A673 (cell line): ENCODE results near the gene HLA-DQA1. TPM values are rescaled to one million over a fixed set of nuclear protein-coding genes. Genes with fewer than 3 reads are reported as not detected.

Source experiments
- BruUV-seq: library from RNA; stranded (reverse); fragments of 400-500 nt; replicated peaks from 2 replicates; lab custom pipeline; 2021; lab: Mats Ljungman, UMichigan
- CTCF ChIA-PET: fragments of 300-600 bp; sonication (Branson Sonifier 250); formaldehyde crosslinking; loops from one replicate; lab custom pipeline; 2022; ENCODE audit warnings: antibody characterized with exemption; lab: Charles Lee
- POLR2A ChIA-PET: fragments of 300-600 bp; sonication (Branson Sonifier 250); formaldehyde crosslinking; loops from one replicate; lab custom pipeline; 2022; ENCODE audit warnings: antibody characterized with exemption; ENCODE audit not compliant: low non-redundant PET; lab: Charles Lee
- DNase-seq: peaks from one replicate; pipeline ENCODE4 v3.0.0-alpha.2; 2015; ENCODE audit warnings: low spot score
- H3K27ac ChIP-seq: fragments of 200-600 bp; sonication (generic); 2 replicates; pipeline ENCODE4 v1.5.1; 2016; ENCODE audit warnings: mixed run types, low read depth, mild to moderate bottlenecking, mixed read lengths, antibody characterized with exemption, low read length; ENCODE audit not compliant: poor library complexity, severe bottlenecking
- H3K27me3 ChIP-seq: fragments of 200-600 bp; sonication (generic); replicated peaks from 2 replicates; pipeline ENCODE4 v1.6.1; 2017; ENCODE audit warnings: mixed run types, low read depth, mild to moderate bottlenecking, mixed read lengths, antibody characterized with exemption, low read length; ENCODE audit not compliant: insufficient read depth, poor library complexity
- H3K36me3 ChIP-seq: fragments of 200-600 bp; sonication (generic); 2 replicates; pipeline ENCODE4 v1.6.1; 2016; ENCODE audit warnings: mixed run types, mild to moderate bottlenecking, mixed read lengths, antibody characterized with exemption, low read length; ENCODE audit not compliant: insufficient read depth, poor library complexity, severe bottlenecking
- H3K4me1 ChIP-seq: fragments of 200-600 bp; sonication (generic); 2 replicates; pipeline ENCODE4 v1.6.1; 2017; ENCODE audit warnings: mixed run types, mild to moderate bottlenecking, mixed read lengths, antibody characterized with exemption, low read length; ENCODE audit not compliant: insufficient read depth, poor library complexity, severe bottlenecking
- H3K4me3 ChIP-seq: fragments of 200-600 bp; sonication (generic); 2 replicates; pipeline ENCODE4 v1.5.1; 2016; ENCODE audit warnings: low read depth, mixed run types, mild to moderate bottlenecking, mixed read lengths, low read length; ENCODE audit not compliant: poor library complexity, severe bottlenecking
- H3K9me3 ChIP-seq: fragments of 200-600 bp; sonication (generic); 2 replicates; pipeline ENCODE4 v1.6.1; 2016; ENCODE audit warnings: mixed run types, low read depth, mild to moderate bottlenecking, mixed read lengths, antibody characterized with exemption, low read length; ENCODE audit not compliant: poor library complexity, severe bottlenecking
- EZH2 ChIP-seq: fragments of 200-600 bp; sonication (generic); IDR thresholded peaks from 2 replicates; pipeline ENCODE4 v1.6.1; 2017; ENCODE audit warnings: borderline replicate concordance, low read depth, mild to moderate bottlenecking, mixed read lengths, antibody characterized with exemption, low read length; ENCODE audit not compliant: poor library complexity, severe bottlenecking
- intact Hi-C: fragments of 100-400 bp; cut with micrococcal nuclease; formaldehyde crosslinking; loops from one replicate; pipeline ENCODE4 v1.10.0; 2022; ENCODE audit not compliant: unreplicated experiment
- total RNA-seq: library from RNA; stranded (reverse); gene quantifications from 2 replicates; pipeline ENCODE4 v1.2.3, GENCODE V29; 2021
- TF ChIP-seq, protein P1 (sequence below): fragments of 300-800, 200-600 bp; sonication (generic); conservative IDR thresholded peaks from 2 replicates; pipeline ENCODE4 v1.5.1; 2017; ENCODE audit warnings: low read depth, mild to moderate bottlenecking, antibody characterized with exemption, low read length, moderate library complexity, mixed read lengths

The HLA-DQA1 gene
- total RNA-seq, 1 experiment from 2014 or later, result not detected

DNA sequence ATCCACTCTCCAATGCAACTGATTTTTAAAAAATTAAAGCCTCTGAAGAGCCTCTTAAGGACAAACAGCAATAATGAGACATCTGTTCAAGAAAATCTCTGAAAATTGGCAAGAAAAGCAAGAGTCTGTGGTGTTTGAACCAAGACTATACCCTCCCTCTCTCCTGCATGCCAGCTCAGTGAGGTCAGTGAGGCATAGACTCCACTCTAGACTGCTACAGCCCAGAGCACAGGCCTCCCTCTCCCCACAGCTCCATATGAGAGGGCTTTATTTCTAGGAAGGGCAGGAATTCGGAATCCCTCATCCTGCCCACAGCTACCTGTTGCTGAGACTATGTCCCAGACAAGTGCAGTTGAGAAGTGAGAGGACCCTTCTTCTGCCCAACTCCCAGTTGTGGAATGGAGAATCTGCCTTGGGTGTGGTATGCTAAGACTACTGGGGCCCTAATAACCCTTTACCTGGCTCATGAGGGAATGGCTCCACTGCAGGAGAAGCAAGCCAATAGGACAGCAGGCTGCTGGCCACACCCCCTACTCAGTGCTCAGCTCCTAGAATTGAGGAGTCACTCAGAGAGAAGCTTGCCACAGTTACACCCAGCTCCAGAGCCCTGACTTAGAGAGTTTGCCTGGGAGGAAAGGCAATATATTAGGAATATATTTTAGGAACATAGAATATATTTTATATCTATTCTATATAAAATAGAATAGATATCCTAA is 22.7 kb upstream of the HLA-DQA1 start:
- H3K4me1 ChIP-seq, result no peaks in the 10 kb centered on the region
- no TSS peak for BruUV-seq
- H3K4me3 ChIP-seq, result no peak overlapping the region
- TF ChIP-seq EZH2, result no peak
- TF ChIP-seq, protein P1, sequence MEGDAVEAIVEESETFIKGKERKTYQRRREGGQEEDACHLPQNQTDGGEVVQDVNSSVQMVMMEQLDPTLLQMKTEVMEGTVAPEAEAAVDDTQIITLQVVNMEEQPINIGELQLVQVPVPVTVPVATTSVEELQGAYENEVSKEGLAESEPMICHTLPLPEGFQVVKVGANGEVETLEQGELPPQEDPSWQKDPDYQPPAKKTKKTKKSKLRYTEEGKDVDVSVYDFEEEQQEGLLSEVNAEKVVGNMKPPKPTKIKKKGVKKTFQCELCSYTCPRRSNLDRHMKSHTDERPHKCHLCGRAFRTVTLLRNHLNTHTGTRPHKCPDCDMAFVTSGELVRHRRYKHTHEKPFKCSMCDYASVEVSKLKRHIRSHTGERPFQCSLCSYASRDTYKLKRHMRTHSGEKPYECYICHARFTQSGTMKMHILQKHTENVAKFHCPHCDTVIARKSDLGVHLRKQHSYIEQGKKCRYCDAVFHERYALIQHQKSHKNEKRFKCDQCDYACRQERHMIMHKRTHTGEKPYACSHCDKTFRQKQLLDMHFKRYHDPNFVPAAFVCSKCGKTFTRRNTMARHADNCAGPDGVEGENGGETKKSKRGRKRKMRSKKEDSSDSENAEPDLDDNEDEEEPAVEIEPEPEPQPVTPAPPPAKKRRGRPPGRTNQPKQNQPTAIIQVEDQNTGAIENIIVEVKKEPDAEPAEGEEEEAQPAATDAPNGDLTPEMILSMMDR, result no peak
- no peaks in the 10 kb centered on the region for H3K27me3 ChIP-seq
- H3K27ac ChIP-seq, result no peak overlapping the region
- ChIA-PET CTCF (no interaction called here), POLR2A (no interaction called here)
- no peak for DNase-seq
- no peaks in the 10 kb centered on the region for H3K36me3 ChIP-seq
- intact Hi-C loops, result no loop called here
- H3K9me3 ChIP-seq, result no peaks in the 10 kb centered on the region

DNA sequence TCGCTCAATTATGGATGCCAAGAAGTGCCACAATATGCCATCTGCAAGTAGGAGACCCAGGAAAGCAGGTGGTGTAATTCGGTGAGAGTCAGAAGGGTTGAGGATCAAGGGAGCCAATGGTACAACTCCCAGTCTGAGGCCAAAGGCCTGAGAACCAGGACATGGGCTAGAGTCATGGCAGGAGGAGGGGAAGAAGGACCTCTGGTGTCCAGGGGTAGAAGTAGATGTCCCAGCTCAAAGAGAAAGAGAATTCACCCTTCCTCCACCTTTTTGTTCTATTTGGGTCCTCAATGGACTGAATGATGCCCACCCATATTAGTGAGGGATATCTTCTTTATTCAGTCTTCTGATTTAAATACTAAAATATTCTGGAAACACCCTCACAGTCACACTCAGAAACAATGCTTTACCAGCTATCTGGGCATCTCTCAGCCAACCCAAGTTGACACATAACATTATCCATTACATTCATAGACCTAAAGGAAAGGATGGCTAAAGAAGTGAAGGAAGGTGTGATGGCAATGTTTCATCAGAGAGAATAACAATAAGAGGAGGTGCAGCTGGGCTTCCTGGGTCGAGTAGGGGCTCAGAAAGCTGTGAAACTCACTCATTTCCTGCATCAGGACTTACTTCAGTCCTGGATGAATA is 21.2 kb upstream of the HLA-DQA1 start:
- ChIA-PET POLR2A (no interaction called here), CTCF (no interaction called here)
- no peak for TF ChIP-seq EZH2
- TF ChIP-seq, protein P1, result no peak

DNA sequence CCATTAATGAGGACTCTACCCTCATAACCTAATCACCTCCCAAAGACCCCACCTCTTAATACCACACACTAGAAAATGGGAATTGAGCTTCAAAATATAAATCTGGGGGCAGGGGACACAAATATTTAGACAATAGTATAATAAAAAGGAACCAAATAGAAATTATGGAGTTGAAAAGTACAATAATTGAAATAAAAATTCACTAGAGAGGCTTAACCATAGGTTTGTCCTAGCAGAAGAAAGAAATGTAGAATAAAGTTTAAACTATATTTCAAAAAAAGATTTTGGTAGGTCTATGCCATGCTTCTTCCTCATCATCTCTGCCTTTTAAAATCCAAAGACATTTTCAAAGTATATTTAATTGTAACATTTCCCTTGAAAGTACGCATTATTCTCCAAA is 19.5 kb upstream of the HLA-DQA1 start:
- intact Hi-C loops, result no loop called here
- BruUV-seq, result no TSS peak
- CTCF ChIA-PET, result no interaction called here

More for the DNA sequence above, 21.2 kb upstream of the HLA-DQA1 start:
- Histone ChIP-seq H3K27ac (no peak overlapping the region), H3K36me3 (no peaks in the 10 kb centered on the region), H3K4me3 (no peak overlapping the region), H3K27me3 (no peaks in the 10 kb centered on the region), H3K9me3 (no peaks in the 10 kb centered on the region), H3K4me1 (no peaks in the 10 kb centered on the region)
- intact Hi-C loops, result no loop called here
- DNase-seq, result no peak
- no TSS peak for BruUV-seq

More for the DNA sequence above, 19.5 kb upstream of the HLA-DQA1 start:
- Histone ChIP-seq H3K4me1 (no peaks in the 10 kb centered on the region), H3K36me3 (no peaks in the 10 kb centered on the region), H3K27ac (no peak overlapping the region), H3K4me3 (no peak overlapping the region), H3K27me3 (no peaks in the 10 kb centered on the region), H3K9me3 (no peaks in the 10 kb centered on the region)
- no peak for DNase-seq
- POLR2A ChIA-PET, result no interaction called here
- TF ChIP-seq EZH2, result no peak
- TF ChIP-seq, protein P1, result no peak
